Panc1 (cell line): ENCODE results near the gene PHKG1.

Experiments used
- CTCF ChIP-seq: fragments of 450-650 bp; IDR thresholded peaks from 2 replicates; pipeline ENCODE4 v1.5.1; 2017; ENCODE audit warnings: mild to moderate bottlenecking
- POLR2AphosphoS5 ChIP-seq: IDR thresholded peaks from 2 replicates; pipeline ENCODE4 v1.6.1; 2012; ENCODE audit warnings: mild to moderate bottlenecking, low read depth, low read length, moderate library complexity
- REST ChIP-seq, 2 experiments: IDR thresholded peaks; 2 replicates each; pipeline ENCODE4 v1.6.1; 2011 to 2012; ENCODE audit warnings: low read depth in 2 of 2, control low read depth in 1 of 2, low read length in 1 of 2, mild to moderate bottlenecking in 1 of 2, moderate library complexity in 1 of 2; ENCODE audit not compliant: insufficient read depth in 1 of 2
- SIN3A ChIP-seq: IDR thresholded peaks from 2 replicates; pipeline ENCODE4 v1.6.1; 2012; ENCODE audit warnings: low read depth, mild to moderate bottlenecking, low read length, moderate library complexity, borderline replicate concordance; ENCODE audit not compliant: insufficient read depth
- TCF7L2 ChIP-seq: IDR thresholded peaks from 2 replicates; pipeline ENCODE4 v1.6.1; 2011; ENCODE audit warnings: mild to moderate bottlenecking, low read depth, low read length, inconsistent platforms

- no peak for TF ChIP-seq CTCF
- peak; percentile 21; the same call in 1 of the 2 replicates for TF ChIP-seq POLR2AphosphoS5
- TF ChIP-seq TCF7L2, result no peak
- no peak for TF ChIP-seq REST (IDR thresholded peaks at IDR 0.05; ENCODE audit: insufficient read depth in 1 of 2, low read depth in 2 of 2, low read length in 1 of 2)
- no peak for TF ChIP-seq SIN3A
Measured at GRCh38 chr7:56062382-56062781, 30.4 kb downstream of the PHKG1 start.
